Measurements from ENCODE around the gene LIPJ.

GRCh38 chr10:88592906-88593305, 6.3 kb downstream of the LIPJ start:
- TF ChIP-seq EZH2 (IDR thresholded peaks at IDR 0.05) (no peak), POLR2AphosphoS5 (IDR thresholded peaks at IDR 0.05; ENCODE audit: borderline replicate concordance, low read depth, low read length) (no peak)
